Measurements from ENCODE around the gene MRPL24.

DNA sequence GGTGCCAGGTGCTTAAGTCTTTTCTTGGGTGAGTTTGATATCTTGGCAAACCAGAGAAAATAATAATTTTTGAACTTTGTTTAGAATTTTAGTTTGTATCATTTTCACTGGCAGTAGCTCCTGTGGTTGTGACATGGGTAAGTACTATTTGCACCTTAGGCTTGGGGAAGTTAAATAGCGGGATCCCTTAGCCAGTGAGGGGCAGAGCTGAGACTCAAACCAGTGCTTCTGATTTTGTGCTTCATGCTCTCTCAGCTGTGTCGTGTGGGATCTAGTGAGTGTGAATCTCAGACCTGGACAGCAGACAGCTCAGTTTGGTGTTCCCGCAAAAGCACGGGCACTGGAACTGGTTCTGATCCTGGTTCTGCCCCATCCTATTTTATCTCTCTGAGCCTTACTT lies 36.1 kb upstream of the MRPL24 start:
- TF ChIP-seq, protein P1, sequence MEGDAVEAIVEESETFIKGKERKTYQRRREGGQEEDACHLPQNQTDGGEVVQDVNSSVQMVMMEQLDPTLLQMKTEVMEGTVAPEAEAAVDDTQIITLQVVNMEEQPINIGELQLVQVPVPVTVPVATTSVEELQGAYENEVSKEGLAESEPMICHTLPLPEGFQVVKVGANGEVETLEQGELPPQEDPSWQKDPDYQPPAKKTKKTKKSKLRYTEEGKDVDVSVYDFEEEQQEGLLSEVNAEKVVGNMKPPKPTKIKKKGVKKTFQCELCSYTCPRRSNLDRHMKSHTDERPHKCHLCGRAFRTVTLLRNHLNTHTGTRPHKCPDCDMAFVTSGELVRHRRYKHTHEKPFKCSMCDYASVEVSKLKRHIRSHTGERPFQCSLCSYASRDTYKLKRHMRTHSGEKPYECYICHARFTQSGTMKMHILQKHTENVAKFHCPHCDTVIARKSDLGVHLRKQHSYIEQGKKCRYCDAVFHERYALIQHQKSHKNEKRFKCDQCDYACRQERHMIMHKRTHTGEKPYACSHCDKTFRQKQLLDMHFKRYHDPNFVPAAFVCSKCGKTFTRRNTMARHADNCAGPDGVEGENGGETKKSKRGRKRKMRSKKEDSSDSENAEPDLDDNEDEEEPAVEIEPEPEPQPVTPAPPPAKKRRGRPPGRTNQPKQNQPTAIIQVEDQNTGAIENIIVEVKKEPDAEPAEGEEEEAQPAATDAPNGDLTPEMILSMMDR (IDR thresholded peaks at IDR 0.05): no peak
- no peak for TF ChIP-seq POLR2A (IDR thresholded peaks at IDR 0.05)

Measured in prostate gland (tissue), 2 donors.